Testis (tissue), 2 donors: ENCODE results near the gene ETNPPL.

Experiments
- POLR2A ChIP-seq: fragments of 450-650 bp; IDR thresholded peaks from one replicate; pipeline ENCODE4 v1.6.1; 2017; ENCODE audit warnings: antibody characterized with exemption, mild to moderate bottlenecking, moderate library complexity
- TF ChIP-seq, protein P1 (sequence below), 3 experiments: fragments of 450-650 bp in 2 of 3; fragments of 200-600 bp in 1 of 3; sonication (generic) in 1 of 3; IDR thresholded peaks; one replicate each; pipeline ENCODE4 v1.5.1; 2016 to 2019; ENCODE audit warnings: antibody characterized with exemption in 3 of 3, mild to moderate bottlenecking in 2 of 3, moderate library complexity in 1 of 3

DNA sequence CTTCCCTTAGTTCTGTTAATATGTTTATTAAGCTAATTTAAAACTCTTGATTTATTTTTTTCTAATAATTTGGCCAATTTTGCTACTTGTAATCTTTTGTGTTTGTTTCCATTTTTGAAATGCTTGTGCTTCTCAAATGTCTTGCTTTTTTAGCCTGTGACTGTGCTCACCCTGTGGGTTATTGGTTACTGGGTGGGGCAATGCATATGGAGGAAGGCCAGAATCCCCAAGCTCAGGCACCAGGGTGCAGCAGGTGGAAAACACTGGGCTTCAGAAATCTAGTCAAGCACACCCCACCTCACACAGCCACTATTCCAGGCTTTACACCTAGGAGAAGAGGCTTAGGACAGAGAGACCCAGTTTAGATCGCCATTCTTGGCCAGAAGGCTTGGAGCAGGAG lies 33.1 kb downstream of the ETNPPL start:
- no peak for TF ChIP-seq POLR2A
- TF ChIP-seq, protein P1, sequence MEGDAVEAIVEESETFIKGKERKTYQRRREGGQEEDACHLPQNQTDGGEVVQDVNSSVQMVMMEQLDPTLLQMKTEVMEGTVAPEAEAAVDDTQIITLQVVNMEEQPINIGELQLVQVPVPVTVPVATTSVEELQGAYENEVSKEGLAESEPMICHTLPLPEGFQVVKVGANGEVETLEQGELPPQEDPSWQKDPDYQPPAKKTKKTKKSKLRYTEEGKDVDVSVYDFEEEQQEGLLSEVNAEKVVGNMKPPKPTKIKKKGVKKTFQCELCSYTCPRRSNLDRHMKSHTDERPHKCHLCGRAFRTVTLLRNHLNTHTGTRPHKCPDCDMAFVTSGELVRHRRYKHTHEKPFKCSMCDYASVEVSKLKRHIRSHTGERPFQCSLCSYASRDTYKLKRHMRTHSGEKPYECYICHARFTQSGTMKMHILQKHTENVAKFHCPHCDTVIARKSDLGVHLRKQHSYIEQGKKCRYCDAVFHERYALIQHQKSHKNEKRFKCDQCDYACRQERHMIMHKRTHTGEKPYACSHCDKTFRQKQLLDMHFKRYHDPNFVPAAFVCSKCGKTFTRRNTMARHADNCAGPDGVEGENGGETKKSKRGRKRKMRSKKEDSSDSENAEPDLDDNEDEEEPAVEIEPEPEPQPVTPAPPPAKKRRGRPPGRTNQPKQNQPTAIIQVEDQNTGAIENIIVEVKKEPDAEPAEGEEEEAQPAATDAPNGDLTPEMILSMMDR (IDR thresholded peaks at IDR 0.05): no peak
